GM12891 (cell line): ENCODE measurements around the gene PCBP3.

Experiments
- POLR2A ChIP-seq: IDR thresholded peaks from 2 replicates; pipeline ENCODE4 v1.6.1; 2011; ENCODE audit warnings: low read depth, low read length, control low read depth
- POU2F2 ChIP-seq: IDR thresholded peaks from 2 replicates; pipeline ENCODE4 v1.6.1; 2011; ENCODE audit warnings: low read depth, mild to moderate bottlenecking, control low read depth, low read length, moderate library complexity

GRCh38 chr21:45935628-45936027, 292.1 kb downstream of the PCBP3 start:
- TF ChIP-seq POLR2A (no peak), POU2F2 (no peak)
